Measurements from ENCODE around the gene TGOLN2. TPM values are rescaled to one million over a fixed set of nuclear protein-coding genes. Genes with fewer than 3 reads are reported as not detected.

TGOLN2 gene
- total RNA-seq, result 60.1 and 127 TPM in 2 replicates

GRCh38 chr2:85327822-85328617, at the start of gene TGOLN2:
TGOLN2 (minus strand) TSS chr2:85327989; CDS start chr2:85327962, 27 bp downstream.

DNA sequence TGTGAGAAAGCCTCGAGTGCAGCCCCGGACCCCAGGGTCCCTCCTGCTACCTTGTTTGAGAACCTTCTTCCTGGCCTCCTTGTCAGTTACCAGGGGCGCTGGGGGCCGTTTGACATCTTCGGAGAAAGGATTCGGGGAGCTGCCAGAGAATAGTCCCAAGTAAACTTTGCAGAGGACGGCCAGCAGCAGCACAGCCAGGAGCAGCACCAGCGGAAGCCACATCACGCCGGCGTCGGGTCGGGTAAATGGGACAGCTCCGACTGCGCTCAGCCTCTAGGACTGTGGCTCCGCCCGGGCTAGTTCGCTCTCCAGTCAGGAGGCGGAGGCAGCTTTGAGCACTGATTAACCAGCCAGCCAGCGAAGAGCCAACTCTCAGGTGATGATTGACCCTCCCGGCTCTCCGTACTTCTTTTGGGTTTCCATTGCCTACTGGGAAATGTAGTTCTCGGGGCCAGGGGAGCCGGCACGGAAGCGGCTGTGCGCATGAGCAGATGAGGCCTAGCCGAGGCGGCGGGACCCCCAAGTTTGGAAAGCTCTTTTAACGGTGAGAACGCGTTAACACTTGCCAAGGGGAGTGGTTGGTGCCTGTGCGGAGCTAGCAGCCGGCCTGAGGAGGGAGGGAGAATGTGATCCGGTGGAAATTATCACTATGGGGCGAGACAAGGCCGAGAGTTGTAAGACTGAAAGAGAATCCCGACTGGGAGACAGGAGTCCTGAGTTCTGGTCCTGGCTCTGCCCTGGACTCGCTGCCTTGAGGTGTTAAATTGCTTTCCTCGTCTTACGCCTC, 26.7 kb upstream of the TGOLN2 start, which contains the start of the genes ELMOD3 and RETSAT:
Gene ELMOD3 (plus strand): TSS at position 484 of the 787 bp plus-strand sequence. CDS start 2,430 bp downstream, outside the sequence.
Gene RETSAT (minus strand): TSS at position 243 of the 787 bp plus-strand sequence. CDS start 21 bp downstream, at position 222.

Other genes with a start within 250 kb of the TGOLN2 start
- 2.9 and 10.3 TPM in 2 replicates for gene TCF7L1, start 194.6 kb downstream of the TGOLN2 start, total RNA-seq
- gene RETSAT, start 26.5 kb upstream of the TGOLN2 start, total RNA-seq, result 51.2 and 74.9 TPM in 2 replicates
- 9.7 and 16.4 TPM in 2 replicates for gene ELMOD3, start 26.8 kb upstream of the TGOLN2 start, total RNA-seq
- gene CAPG, start 82.4 kb upstream of the TGOLN2 start, total RNA-seq, result 28.0 and 102 TPM in 2 replicates
- gene SH2D6, start 90.7 kb upstream of the TGOLN2 start, total RNA-seq, result 0.16 and 0.19 TPM in 2 replicates
- gene MAT2A, start 211.2 kb upstream of the TGOLN2 start, total RNA-seq, result 37.7 and 139 TPM in 2 replicates
- 21.2 and 57.1 TPM in 2 replicates for gene GGCX, start 233.5 kb upstream of the TGOLN2 start, total RNA-seq
- 6.2 and 10.1 TPM in 2 replicates for gene VAMP8, start 249.6 kb upstream of the TGOLN2 start, total RNA-seq